GM12872 (cell line): Measurements from ENCODE around the gene UMPS.

Experiments used
- CTCF ChIP-seq: IDR thresholded peaks from 3 replicates; pipeline ENCODE4 v1.5.1; 2011; ENCODE audit warnings: low read depth, mild to moderate bottlenecking, low read length, moderate library complexity; ENCODE audit not compliant: insufficient read depth

Gene UMPS

GRCh38 chr3:124772081-124772831 is 42.0 kb downstream of the UMPS start:
- TF ChIP-seq CTCF, result no peak

- no peak for TF ChIP-seq CTCF
These were observed 43.4 kb downstream of the UMPS start for GRCh38 chr3:124773351-124774326.

- TF ChIP-seq CTCF, result no peak
These were observed 44.1 kb downstream of the UMPS start for GRCh38 chr3:124774327-124774718.

GRCh38 chr3:124774841-124775402 is 44.7 kb downstream of the UMPS start:
- TF ChIP-seq CTCF, result no peak

- TF ChIP-seq CTCF, result no peak
These were observed 45.6 kb downstream of the UMPS start for GRCh38 chr3:124775877-124776276.

GRCh38 chr3:124776856-124777255 is 46.6 kb downstream of the UMPS start:
- no peak for TF ChIP-seq CTCF

GRCh38 chr3:124777762-124778470 is 47.7 kb downstream of the UMPS start:
- no peak for TF ChIP-seq CTCF
